Measurements from ENCODE around the gene KIF2C. TPM values are rescaled to one million over a fixed set of nuclear protein-coding genes. Genes with fewer than 3 reads are reported as not detected.
A peak's percentile ranks its signal among the peaks of the same experiment; 100 is the strongest.

Gene KIF2C
- total RNA-seq, 1 experiment from 2014 or later: 98.7 TPM

DNA sequence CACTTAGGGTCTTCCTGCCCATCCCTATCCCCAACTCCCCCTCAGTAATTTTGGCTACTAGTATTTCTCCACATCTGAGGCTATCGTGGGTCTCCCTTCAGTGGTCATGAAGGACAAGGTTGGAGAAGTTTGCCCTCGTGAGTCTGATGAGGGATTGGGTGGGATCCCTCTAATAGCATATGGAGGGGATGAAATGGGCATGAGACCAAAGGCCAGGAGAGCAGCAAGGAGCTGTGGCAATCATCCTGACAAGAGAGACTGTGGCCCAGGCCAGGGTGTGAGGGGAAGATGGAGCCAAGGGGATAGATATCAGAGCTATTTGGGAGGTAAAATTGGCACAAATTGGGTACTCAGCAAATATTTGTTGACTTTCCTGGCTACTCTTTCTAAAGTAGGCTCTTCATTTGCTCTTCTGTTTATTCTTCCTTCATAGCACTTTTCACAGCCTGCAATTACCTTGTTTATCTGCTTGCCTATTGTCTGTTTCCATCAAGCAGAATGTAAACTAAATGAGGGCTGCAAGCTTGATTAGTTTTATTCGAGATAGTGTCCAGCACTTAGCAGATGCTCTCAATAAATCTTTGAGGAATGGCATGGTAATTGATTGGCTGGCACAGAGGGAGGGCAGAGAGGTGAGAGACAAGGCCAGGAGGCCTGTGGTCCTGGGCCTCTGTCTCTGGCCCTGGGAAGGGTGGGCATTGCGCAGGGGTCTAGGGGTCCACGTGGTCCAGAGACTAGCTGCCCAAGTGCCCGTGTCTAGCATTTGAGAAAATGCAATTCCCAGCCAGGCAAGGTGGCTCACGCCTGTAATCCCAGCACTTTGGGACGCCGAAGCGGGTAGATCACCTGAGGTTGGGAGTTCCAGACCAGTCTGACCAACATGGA, 59.1 kb downstream of the KIF2C start:
- no peak overlapping the region for H3K4me3 ChIP-seq (ENCODE audit: low read length)
- intact Hi-C loops (cut with micrococcal nuclease): no loop called here
- H3K4me1 ChIP-seq (ENCODE audit: insufficient read depth, low read length): peaks cover 16% of the 10 kb centered on the region
- DNase-seq: no peak
- H2AFZ ChIP-seq (ENCODE audit: low read length): no peak overlapping the region
- H4K20me1 ChIP-seq (ENCODE audit: low read length): peaks cover 12% of the 10 kb centered on the region
- H3K9ac ChIP-seq (ENCODE audit: low read length): no peak overlapping the region
- H3K36me3 ChIP-seq (ENCODE audit: low read depth, low read length): peaks cover 4% of the 10 kb centered on the region; the same call in 1 of the 2 replicates
- H3K27me3 ChIP-seq (ENCODE audit: low read length): no peaks in the 10 kb centered on the region
- H3K27ac ChIP-seq (ENCODE audit: low read length): no peak overlapping the region
- H3K9me2 ChIP-seq (replicated peaks; ENCODE audit: low read length): no peaks in the 10 kb centered on the region
- no TSS peak for BruUV-seq (replicated peaks)
- POLR2A ChIA-PET (ENCODE audit: unreplicated experiment): no interaction called here
- ATAC-seq: no peak
- peaks cover 22% of the 10 kb centered on the region for H3K79me2 ChIP-seq (ENCODE audit: low read length)
- no peaks in the 10 kb centered on the region for H3F3A ChIP-seq (ENCODE audit: low read length, unreplicated experiment)
- H3K9me3 ChIP-seq (ENCODE audit: low read length): no peaks in the 10 kb centered on the region
- CTCF ChIA-PET: no interaction called here
- TF ChIP-seq, protein P1, sequence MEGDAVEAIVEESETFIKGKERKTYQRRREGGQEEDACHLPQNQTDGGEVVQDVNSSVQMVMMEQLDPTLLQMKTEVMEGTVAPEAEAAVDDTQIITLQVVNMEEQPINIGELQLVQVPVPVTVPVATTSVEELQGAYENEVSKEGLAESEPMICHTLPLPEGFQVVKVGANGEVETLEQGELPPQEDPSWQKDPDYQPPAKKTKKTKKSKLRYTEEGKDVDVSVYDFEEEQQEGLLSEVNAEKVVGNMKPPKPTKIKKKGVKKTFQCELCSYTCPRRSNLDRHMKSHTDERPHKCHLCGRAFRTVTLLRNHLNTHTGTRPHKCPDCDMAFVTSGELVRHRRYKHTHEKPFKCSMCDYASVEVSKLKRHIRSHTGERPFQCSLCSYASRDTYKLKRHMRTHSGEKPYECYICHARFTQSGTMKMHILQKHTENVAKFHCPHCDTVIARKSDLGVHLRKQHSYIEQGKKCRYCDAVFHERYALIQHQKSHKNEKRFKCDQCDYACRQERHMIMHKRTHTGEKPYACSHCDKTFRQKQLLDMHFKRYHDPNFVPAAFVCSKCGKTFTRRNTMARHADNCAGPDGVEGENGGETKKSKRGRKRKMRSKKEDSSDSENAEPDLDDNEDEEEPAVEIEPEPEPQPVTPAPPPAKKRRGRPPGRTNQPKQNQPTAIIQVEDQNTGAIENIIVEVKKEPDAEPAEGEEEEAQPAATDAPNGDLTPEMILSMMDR (conservative IDR thresholded peaks at IDR 0.05; ENCODE audit: low read depth, low read length): no peak
- no peak for TF ChIP-seq EZH2phosphoT487 (IDR thresholded peaks at IDR 0.05; ENCODE audit: borderline replicate concordance, low read length)
- H3K4me2 ChIP-seq (ENCODE audit: low read length): no peak overlapping the region

DNA sequence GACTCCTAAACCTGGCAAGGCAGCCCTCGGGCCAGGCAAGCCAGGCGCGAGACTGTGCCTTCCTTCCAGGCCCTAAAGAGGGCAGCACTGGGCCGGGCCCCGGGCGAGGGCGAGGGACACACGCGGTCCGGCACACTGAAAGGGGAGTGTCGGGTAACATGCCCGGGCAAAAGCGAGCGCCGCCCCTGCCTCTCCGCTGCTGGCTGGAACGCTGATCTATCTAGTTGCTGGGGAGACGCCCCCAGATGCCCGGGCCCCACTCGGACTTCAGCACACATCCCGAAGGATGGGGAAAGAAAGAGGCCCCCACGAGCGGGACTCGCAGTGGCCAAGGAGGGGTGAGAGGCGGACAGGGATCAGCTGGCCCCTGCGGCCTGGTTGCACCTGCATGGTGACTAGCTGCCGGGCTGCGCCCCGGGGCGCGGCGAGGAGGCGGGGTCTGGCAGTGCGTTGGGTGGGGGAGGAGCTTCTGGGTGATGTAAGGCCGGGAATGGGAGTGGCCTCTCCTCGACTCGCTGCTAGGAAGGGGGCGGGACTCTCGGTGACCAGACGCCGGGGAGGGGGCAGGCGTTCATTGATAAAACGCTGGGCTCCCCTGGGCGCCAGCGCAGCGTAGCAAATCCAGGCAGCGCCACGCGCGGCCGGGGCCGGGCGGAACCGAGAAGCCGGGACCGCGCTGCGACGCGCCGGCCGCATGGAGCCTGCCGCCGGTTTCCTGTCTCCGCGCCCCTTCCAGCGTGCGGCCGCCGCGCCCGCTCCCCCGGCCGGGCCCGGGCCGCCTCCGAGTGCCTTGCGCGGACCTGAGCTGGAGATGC, 60.3 kb downstream of the KIF2C start, which contains the start of gene PLK3:
TSS of gene PLK3 (plus strand) at position 608 of the 815 bp plus-strand sequence. CDS start at position 695, 87 bp downstream.
- TF ChIP-seq, protein P1 (conservative IDR thresholded peaks at IDR 0.05; ENCODE audit: low read depth, low read length): peak; percentile 83
- no peak for TF ChIP-seq EZH2phosphoT487 (IDR thresholded peaks at IDR 0.05; ENCODE audit: borderline replicate concordance, low read length)
- H4K20me1 ChIP-seq (ENCODE audit: low read length): peaks cover 12% of the 10 kb centered on the region
- H3K9me3 ChIP-seq (ENCODE audit: low read length): no peaks in the 10 kb centered on the region
- H3K4me3 ChIP-seq (ENCODE audit: low read length): peak within 1 kb of the TSS; percentile 98
- CTCF ChIA-PET: interaction anchor here (0.6 to 1.0 kb wide), 5 partner anchors 9 to 621 kb away, joined by 3 to 13 read pairs (median 5); no protein-coding TSS in a partner anchor
- H3K9ac ChIP-seq (ENCODE audit: low read length): peak within 1 kb of the TSS; percentile 94
- H3K4me1 ChIP-seq (ENCODE audit: insufficient read depth, low read length): peaks cover 16% of the 10 kb centered on the region
- no peaks in the 10 kb centered on the region for H3F3A ChIP-seq (ENCODE audit: low read length, unreplicated experiment)
- DNase-seq (peak; percentile 96), ATAC-seq (peak; percentile 85)
- H3K27me3 ChIP-seq (ENCODE audit: low read length): no peaks in the 10 kb centered on the region
- peak within 1 kb of the TSS; percentile 77 for H3K27ac ChIP-seq (ENCODE audit: low read length)
- POLR2A ChIA-PET (ENCODE audit: unreplicated experiment): interaction anchor here (0.5 to 1.0 kb wide), 15 partner anchors 8 to 1432 kb away, joined by 3 to 15 read pairs (median 4); partner anchors contain the start of genes BTBD19, ELOVL1, RNU5D-1 and RPS8
- peak within 1 kb of the TSS; percentile 100 for H3K4me2 ChIP-seq (ENCODE audit: low read length)
- BruUV-seq (replicated peaks): TSS peak; percentile 83
- H3K36me3 ChIP-seq (ENCODE audit: low read depth, low read length): peaks cover 4% of the 10 kb centered on the region; the same call in 1 of the 2 replicates
- intact Hi-C loops (cut with micrococcal nuclease): no loop called here
- H3K9me2 ChIP-seq (replicated peaks; ENCODE audit: low read length): no peaks in the 10 kb centered on the region
- H2AFZ ChIP-seq (ENCODE audit: low read length): peak within 1 kb of the TSS; percentile 80
- peaks cover 22% of the 10 kb centered on the region for H3K79me2 ChIP-seq (ENCODE audit: low read length)
